GM12892 (cell line): Measurements from ENCODE around the gene POU2AF2.

Experiments used
- POLR2A ChIP-seq: IDR thresholded peaks from 2 replicates; pipeline ENCODE4 v1.6.1; 2011; ENCODE audit warnings: low read depth, low read length, control low read depth
- POLR2AphosphoS5 ChIP-seq: IDR thresholded peaks from 2 replicates; pipeline ENCODE4 v1.6.1; 2011; ENCODE audit warnings: low read depth, low read length, control low read depth
- TAF1 ChIP-seq: IDR thresholded peaks from 2 replicates; pipeline ENCODE4 v1.6.1; 2011; ENCODE audit warnings: low read depth, mild to moderate bottlenecking, control low read depth, low read length, borderline replicate concordance

GRCh38 chr11:111325259-111325658 is 79.7 kb downstream of the POU2AF2 start:
- TF ChIP-seq POLR2A (no peak), POLR2AphosphoS5 (no peak), TAF1 (no peak)
